Measurements from ENCODE around the gene PCDHB8.
"Not testable (repeated sequence)": the region's sequence is repeated elsewhere in the genome, so short reads cannot be mapped to it uniquely, and the experiment has no call there.

DNA sequence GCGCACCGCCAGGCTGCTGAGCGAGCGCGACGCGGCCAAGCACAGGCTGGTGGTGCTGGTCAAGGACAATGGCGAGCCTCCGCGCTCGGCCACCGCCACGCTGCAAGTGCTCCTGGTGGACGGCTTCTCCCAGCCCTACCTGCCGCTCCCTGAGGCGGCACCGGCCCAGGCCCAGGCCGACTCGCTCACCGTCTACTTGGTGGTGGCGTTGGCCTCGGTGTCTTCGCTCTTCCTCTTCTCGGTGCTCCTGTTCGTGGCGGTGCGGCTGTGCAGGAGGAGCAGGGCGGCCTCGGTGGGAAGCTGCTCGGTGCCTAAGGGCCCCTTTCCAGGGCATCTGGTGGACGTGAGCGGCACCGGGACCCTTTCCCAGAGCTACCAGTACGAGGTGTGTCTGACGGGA, 24.1 kb downstream of the PCDHB8 start:
- TF ChIP-seq, protein P1, sequence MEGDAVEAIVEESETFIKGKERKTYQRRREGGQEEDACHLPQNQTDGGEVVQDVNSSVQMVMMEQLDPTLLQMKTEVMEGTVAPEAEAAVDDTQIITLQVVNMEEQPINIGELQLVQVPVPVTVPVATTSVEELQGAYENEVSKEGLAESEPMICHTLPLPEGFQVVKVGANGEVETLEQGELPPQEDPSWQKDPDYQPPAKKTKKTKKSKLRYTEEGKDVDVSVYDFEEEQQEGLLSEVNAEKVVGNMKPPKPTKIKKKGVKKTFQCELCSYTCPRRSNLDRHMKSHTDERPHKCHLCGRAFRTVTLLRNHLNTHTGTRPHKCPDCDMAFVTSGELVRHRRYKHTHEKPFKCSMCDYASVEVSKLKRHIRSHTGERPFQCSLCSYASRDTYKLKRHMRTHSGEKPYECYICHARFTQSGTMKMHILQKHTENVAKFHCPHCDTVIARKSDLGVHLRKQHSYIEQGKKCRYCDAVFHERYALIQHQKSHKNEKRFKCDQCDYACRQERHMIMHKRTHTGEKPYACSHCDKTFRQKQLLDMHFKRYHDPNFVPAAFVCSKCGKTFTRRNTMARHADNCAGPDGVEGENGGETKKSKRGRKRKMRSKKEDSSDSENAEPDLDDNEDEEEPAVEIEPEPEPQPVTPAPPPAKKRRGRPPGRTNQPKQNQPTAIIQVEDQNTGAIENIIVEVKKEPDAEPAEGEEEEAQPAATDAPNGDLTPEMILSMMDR (IDR thresholded peaks at IDR 0.05 in 4 of 5, conservative IDR thresholded peaks at IDR 0.05 in 1 of 5) = not testable (repeated sequence)
- TF ChIP-seq POLR2A (IDR thresholded peaks at IDR 0.05) = not testable (repeated sequence)

All from gastrocnemius medialis (tissue), 4 donors.